ENCODE data around the gene NFIC.

- TF ChIP-seq, protein P1, sequence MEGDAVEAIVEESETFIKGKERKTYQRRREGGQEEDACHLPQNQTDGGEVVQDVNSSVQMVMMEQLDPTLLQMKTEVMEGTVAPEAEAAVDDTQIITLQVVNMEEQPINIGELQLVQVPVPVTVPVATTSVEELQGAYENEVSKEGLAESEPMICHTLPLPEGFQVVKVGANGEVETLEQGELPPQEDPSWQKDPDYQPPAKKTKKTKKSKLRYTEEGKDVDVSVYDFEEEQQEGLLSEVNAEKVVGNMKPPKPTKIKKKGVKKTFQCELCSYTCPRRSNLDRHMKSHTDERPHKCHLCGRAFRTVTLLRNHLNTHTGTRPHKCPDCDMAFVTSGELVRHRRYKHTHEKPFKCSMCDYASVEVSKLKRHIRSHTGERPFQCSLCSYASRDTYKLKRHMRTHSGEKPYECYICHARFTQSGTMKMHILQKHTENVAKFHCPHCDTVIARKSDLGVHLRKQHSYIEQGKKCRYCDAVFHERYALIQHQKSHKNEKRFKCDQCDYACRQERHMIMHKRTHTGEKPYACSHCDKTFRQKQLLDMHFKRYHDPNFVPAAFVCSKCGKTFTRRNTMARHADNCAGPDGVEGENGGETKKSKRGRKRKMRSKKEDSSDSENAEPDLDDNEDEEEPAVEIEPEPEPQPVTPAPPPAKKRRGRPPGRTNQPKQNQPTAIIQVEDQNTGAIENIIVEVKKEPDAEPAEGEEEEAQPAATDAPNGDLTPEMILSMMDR (IDR thresholded peaks at IDR 0.05; ENCODE audit: low read depth, low read length, poor library complexity, severe bottlenecking), result no peak
- no peak for TF ChIP-seq EZH2phosphoT487 (IDR thresholded peaks at IDR 0.05; ENCODE audit: borderline replicate concordance, low read length)
These were observed 18.3 kb upstream of the NFIC start for GRCh38 chr19:3348042-3348441.

All from DOHH2 (cell line).